Neural crest cell (in vitro differentiated cells): ENCODE results near the gene FANCC. TPM values are rescaled to one million over a fixed set of nuclear protein-coding genes. Genes with fewer than 3 reads are reported as not detected.

Experiments
- DNase-seq: peaks from one replicate; pipeline ENCODE4 v3.0.0; 2021; ENCODE audit warnings: low read depth, mixed read lengths, low spot score
- H3K27ac Mint-ChIP-seq: one replicate; pipeline ENCODE4 v1.8.0; 2021; ENCODE audit warnings: mild to moderate bottlenecking, mixed read lengths; ENCODE audit not compliant: unreplicated experiment
- H3K27me3 Mint-ChIP-seq: 2 replicates; pipeline ENCODE4 v1.8.0; 2021; ENCODE audit warnings: low read depth, mild to moderate bottlenecking, mixed read lengths
- H3K36me3 Mint-ChIP-seq: 2 replicates; pipeline ENCODE4 v1.8.0; 2021; ENCODE audit warnings: low read depth, mild to moderate bottlenecking, mixed read lengths
- H3K4me1 Mint-ChIP-seq: 2 replicates; pipeline ENCODE4 v1.8.0; 2021; ENCODE audit warnings: mixed read lengths
- H3K4me3 Mint-ChIP-seq: one replicate; pipeline ENCODE4 v1.8.0; 2021; ENCODE audit warnings: mild to moderate bottlenecking, mixed read lengths
- H3K9me3 Mint-ChIP-seq: 2 replicates; pipeline ENCODE4 v1.8.0; 2021; ENCODE audit warnings: mixed read lengths
- total RNA-seq: library from RNA; stranded (reverse); gene quantifications from 2 replicates; pipeline ENCODE4 v1.2.1, GENCODE V29; 2021
- TF ChIP-seq, protein P1 (sequence below): fragments of 200-600 bp; sonication (generic); conservative IDR thresholded peaks from 2 replicates; pipeline ENCODE4 v1.5.0; 2021; ENCODE audit warnings: antibody characterized with exemption, mild to moderate bottlenecking

The FANCC gene
- total RNA-seq, 1 donor from 2014 or later, result 24.6 TPM

DNA sequence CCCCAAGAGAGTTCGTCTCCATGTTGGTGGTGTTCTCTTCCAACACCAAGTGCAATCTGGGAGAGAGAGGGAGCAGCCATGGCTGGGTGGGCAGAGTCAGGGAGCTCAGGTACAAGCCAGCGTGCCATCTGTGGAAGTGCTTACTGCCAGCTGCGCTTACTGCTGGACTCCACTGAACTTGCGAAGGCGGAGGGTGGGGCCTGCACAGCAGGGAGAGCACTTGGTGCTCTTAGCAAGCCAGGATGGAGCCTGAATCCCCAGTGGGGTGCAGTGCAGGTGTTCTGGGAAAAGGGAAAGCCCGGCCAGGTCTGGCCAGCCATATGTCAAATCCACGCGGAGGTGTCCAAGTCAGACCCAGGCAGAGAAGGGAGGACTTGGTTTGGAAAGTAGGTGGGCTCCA lies 142.0 kb downstream of the FANCC start:
- Mint-ChIP-seq H3K4me3 (no peak overlapping the region), H3K36me3 (no peaks in the 10 kb centered on the region), H3K4me1 (peaks cover 19% of the 10 kb centered on the region), H3K27me3 (no peaks in the 10 kb centered on the region), H3K9me3 (no peaks in the 10 kb centered on the region), H3K27ac (no peak overlapping the region)
- DNase-seq, result no peak
- TF ChIP-seq, protein P1, sequence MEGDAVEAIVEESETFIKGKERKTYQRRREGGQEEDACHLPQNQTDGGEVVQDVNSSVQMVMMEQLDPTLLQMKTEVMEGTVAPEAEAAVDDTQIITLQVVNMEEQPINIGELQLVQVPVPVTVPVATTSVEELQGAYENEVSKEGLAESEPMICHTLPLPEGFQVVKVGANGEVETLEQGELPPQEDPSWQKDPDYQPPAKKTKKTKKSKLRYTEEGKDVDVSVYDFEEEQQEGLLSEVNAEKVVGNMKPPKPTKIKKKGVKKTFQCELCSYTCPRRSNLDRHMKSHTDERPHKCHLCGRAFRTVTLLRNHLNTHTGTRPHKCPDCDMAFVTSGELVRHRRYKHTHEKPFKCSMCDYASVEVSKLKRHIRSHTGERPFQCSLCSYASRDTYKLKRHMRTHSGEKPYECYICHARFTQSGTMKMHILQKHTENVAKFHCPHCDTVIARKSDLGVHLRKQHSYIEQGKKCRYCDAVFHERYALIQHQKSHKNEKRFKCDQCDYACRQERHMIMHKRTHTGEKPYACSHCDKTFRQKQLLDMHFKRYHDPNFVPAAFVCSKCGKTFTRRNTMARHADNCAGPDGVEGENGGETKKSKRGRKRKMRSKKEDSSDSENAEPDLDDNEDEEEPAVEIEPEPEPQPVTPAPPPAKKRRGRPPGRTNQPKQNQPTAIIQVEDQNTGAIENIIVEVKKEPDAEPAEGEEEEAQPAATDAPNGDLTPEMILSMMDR, result no peak

DNA sequence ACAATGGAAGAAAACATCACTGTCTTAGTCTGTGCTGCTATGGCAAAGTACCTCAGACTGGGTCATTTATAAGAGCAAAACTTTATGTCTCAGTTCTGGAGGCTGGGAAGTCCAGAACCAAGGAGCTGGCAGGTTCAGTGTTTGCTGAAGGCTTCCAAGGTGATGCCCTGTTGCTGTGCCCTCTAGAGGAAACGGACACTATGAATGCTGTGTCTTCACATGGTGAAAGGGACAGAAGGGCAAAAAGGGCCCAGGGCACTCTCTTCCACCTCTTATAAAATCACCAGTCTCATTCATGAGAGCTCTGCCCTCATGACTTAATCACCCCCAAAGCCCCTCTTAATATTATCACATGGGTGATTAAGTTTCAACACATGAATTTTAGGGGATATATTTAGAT lies 143.5 kb downstream of the FANCC start:
- Mint-ChIP-seq H3K4me3 (no peak overlapping the region), H3K36me3 (no peaks in the 10 kb centered on the region), H3K27ac (no peak overlapping the region), H3K4me1 (peaks cover 23% of the 10 kb centered on the region), H3K27me3 (no peaks in the 10 kb centered on the region), H3K9me3 (no peaks in the 10 kb centered on the region)
- no peak for DNase-seq
- TF ChIP-seq, protein P1, result no peak

DNA sequence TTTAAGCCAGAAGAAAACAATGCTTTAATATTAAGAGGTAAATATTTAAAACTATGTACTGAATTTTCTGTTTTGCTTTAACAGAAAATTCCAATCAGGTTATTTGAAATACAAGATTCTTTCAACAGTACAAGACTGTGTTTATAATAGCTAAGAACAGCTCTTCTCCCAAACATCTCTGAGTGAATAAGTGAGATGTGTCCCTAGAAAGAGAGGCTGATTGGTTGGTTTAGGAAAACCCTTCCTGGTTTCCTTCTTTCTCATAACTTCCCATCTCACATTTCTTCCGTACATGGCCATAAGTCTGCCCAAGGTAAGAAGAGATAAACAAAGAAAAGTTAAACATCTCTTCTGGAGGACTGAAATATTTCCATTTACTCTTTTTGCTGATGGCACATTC lies 145.9 kb downstream of the FANCC start:
- TF ChIP-seq, protein P1, result no peak
- no peaks in the 10 kb centered on the region for H3K9me3 Mint-ChIP-seq
- no peak overlapping the region for H3K27ac Mint-ChIP-seq
- no peak overlapping the region for H3K4me3 Mint-ChIP-seq
- peaks cover 28% of the 10 kb centered on the region for H3K4me1 Mint-ChIP-seq
- H3K27me3 Mint-ChIP-seq, result no peaks in the 10 kb centered on the region
- DNase-seq, result no peak
- H3K36me3 Mint-ChIP-seq, result peaks cover 13% of the 10 kb centered on the region

DNA sequence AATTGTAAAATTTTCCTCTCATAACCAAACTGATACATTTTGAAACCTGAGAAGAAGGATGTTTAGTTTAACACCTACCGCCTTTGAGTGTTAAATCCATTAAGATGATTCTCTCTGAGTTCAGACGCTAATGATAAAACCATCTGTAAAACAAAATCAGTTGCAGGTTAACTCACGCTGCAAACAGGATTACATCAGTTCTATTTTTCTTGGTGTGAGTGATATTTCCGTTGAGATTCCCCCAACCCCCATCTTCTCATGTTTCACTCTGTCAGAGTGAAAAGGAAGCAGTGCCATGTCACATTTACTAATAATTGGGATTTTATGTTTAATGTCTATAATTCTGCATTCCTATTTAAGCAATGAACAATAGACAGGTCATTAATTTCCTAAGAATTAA lies 146.5 kb downstream of the FANCC start:
- peaks cover 18% of the 10 kb centered on the region for H3K36me3 Mint-ChIP-seq
- no peak overlapping the region for H3K4me3 Mint-ChIP-seq
- TF ChIP-seq, protein P1, result no peak
- H3K4me1 Mint-ChIP-seq, result peaks cover 28% of the 10 kb centered on the region
- peaks cover 4% of the 10 kb centered on the region for H3K9me3 Mint-ChIP-seq
- peak overlapping the region; percentile 51 for H3K27ac Mint-ChIP-seq
- no peaks in the 10 kb centered on the region for H3K27me3 Mint-ChIP-seq
- no peak for DNase-seq

DNA sequence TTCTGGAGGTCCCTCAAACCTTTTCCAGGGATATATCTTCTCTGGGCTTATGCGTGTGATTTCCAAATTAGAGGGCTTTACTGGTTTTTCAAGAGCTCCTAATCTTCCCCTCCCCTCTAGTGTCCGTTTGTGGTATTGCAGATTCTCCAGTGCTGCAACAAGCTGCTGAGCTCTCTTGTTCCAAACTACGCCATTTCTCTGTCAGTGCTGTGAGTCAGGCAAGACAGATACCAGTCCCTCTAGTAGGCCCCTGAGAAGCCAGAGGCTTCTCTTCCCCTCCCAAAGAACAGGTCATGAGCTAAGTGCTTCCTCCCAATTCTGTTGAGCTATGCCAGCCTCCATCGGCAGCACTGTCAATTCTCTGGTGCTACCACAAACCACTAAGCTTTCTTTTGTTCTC lies 149.5 kb downstream of the FANCC start:
- peak; percentile 79 for DNase-seq
- H3K27ac Mint-ChIP-seq, result no peak overlapping the region

More for the DNA sequence above, 149.5 kb downstream of the FANCC start:
- H3K27me3 Mint-ChIP-seq, result no peaks in the 10 kb centered on the region
- H3K36me3 Mint-ChIP-seq, result peaks cover 31% of the 10 kb centered on the region
- peaks cover 19% of the 10 kb centered on the region for H3K4me1 Mint-ChIP-seq
- H3K4me3 Mint-ChIP-seq, result peak overlapping the region; percentile 20
- H3K9me3 Mint-ChIP-seq, result peaks cover 9% of the 10 kb centered on the region
- TF ChIP-seq, protein P1, result peak; percentile 81
